ENCODE data around the gene ARRB1. TPM values are rescaled to one million over a fixed set of nuclear protein-coding genes. Genes with fewer than 3 reads are reported as not detected.

Gene ARRB1
- total RNA-seq, 1 donor from 2014 or later = 33.1 TPM

GRCh38 chr11:75269367-75269660, 82.1 kb downstream of the ARRB1 start:
- peaks cover 0 to 35% of the 10 kb centered on the region in 2 donors for H3K36me3 ChIP-seq
- no peak for DNase-seq (ENCODE audit: extremely low spot score in 2 of 2)

GRCh38 chr11:75268626-75269366, 82.7 kb downstream of the ARRB1 start:
- no peak overlapping the region for H3K27ac ChIP-seq
- H3K9me3 ChIP-seq = no peaks in the 10 kb centered on the region
- DNase-seq (ENCODE audit: extremely low spot score in 2 of 2) = no peak
- TF ChIP-seq POLR2AphosphoS5 (IDR thresholded peaks at IDR 0.05; ENCODE audit: insufficient read depth in 1 of 2, low read depth in 1 of 2) (no peak), CTCF (IDR thresholded peaks at IDR 0.05) (no peak), POLR2A (IDR thresholded peaks at IDR 0.05) (no peak)
- H3K36me3 ChIP-seq = peaks cover 0 to 30% of the 10 kb centered on the region in 2 donors
- intact Hi-C loops (cut with DNase I) = no loop called here
- no peaks in the 10 kb centered on the region for H3K27me3 ChIP-seq
- H3K4me3 ChIP-seq = no peak overlapping the region
- H3K4me1 ChIP-seq = no peaks in the 10 kb centered on the region

More at GRCh38 chr11:75269367-75269660, 82.1 kb downstream of the ARRB1 start:
- Histone ChIP-seq H3K4me3 (no peak overlapping the region), H3K27me3 (no peaks in the 10 kb centered on the region), H3K9me3 (no peaks in the 10 kb centered on the region), H3K4me1 (no peaks in the 10 kb centered on the region), H3K27ac (no peak overlapping the region)
- intact Hi-C loops (cut with DNase I) = no loop called here
- TF ChIP-seq POLR2A (IDR thresholded peaks at IDR 0.05) (no peak), POLR2AphosphoS5 (IDR thresholded peaks at IDR 0.05; ENCODE audit: insufficient read depth in 1 of 2, low read depth in 1 of 2) (no peak), CTCF (IDR thresholded peaks at IDR 0.05) (no peak)

- no peak overlapping the region for H3K27ac ChIP-seq
- DNase-seq (ENCODE audit: extremely low spot score in 2 of 2) = no peak
- intact Hi-C loops (cut with DNase I) = no loop called here
Measured at GRCh38 chr11:75267171-75267970, 84.1 kb downstream of the ARRB1 start.

GRCh38 chr11:75265851-75266531, 85.5 kb downstream of the ARRB1 start:
- Histone ChIP-seq H3K4me1 (peaks cover under 1% of the 10 kb centered on the region), H3K9me3 (no peaks in the 10 kb centered on the region), H3K4me3 (no peak overlapping the region), H3K27ac (no peak overlapping the region), H3K27me3 (no peaks in the 10 kb centered on the region), H3K36me3 (peaks cover 0 to 17% of the 10 kb centered on the region in 2 donors)
- DNase-seq (ENCODE audit: extremely low spot score in 2 of 2) = no peak
- intact Hi-C loops (cut with DNase I) = no loop called here
- TF ChIP-seq CTCF (IDR thresholded peaks at IDR 0.05) (no peak), POLR2AphosphoS5 (IDR thresholded peaks at IDR 0.05; ENCODE audit: insufficient read depth in 1 of 2, low read depth in 1 of 2) (no peak), POLR2A (IDR thresholded peaks at IDR 0.05) (no peak)

More at GRCh38 chr11:75267171-75267970, 84.1 kb downstream of the ARRB1 start:
- Histone ChIP-seq H3K27me3 (no peaks in the 10 kb centered on the region), H3K4me3 (no peak overlapping the region), H3K36me3 (peaks cover 0 to 17% of the 10 kb centered on the region in 2 donors), H3K9me3 (no peaks in the 10 kb centered on the region), H3K4me1 (no peaks in the 10 kb centered on the region)
- TF ChIP-seq CTCF (IDR thresholded peaks at IDR 0.05) (no peak), POLR2AphosphoS5 (IDR thresholded peaks at IDR 0.05; ENCODE audit: insufficient read depth in 1 of 2, low read depth in 1 of 2) (no peak), POLR2A (IDR thresholded peaks at IDR 0.05) (no peak)
